UCSD-AML1 (cell line): ENCODE data around the gene LRRC28.

ENCODE experiments used
- DNase-seq: peaks from one replicate; lab custom pipeline; 2025; ENCODE audit not compliant: unreplicated experiment; lab: John Stamatoyannopoulos, UW

The LRRC28 gene

DNA sequence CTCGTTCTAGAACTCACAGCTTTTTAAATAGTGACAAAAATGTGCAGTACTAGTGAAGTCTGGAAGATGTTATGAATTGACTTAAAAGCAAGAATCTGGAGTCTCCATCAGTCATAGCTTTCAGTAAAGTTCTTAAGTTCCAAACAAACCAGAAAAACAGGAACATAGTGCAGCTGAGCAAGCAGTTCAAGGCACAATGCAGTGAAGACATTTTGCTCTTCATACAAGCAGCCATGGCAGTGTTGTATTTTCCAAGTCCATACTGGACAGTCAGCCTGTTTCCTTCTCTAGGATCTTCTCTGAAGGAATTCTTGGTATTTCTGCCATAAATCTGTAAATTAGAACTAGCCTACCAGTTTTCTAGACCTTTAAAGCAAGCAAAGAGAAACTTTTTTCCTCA lies 90.5 kb downstream of the LRRC28 start:
- DNase-seq: no peak

DNA sequence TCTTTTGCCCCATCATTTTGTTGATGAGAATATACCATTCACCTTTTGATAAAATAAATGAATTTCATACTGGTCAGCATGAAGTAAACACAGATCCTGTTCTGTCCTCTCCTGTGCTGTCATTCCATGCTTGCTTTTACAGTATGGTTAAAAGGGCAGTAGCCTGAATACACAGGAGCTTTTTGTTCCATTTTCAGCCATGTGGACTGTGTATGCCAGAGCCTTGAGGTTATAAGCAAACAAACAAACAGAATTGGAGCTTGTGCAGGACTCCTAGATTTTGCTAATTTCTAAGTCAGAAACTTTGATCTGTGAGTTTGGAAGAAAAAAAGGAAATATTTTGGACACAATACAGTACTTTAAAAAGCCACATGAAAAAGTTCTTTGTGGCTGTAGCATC lies 91.9 kb downstream of the LRRC28 start:
- no peak for DNase-seq

- DNase-seq: peak; percentile 18
Observed at GRCh38 chr15:99343881-99344551, 92.7 kb downstream of the LRRC28 start.

DNA sequence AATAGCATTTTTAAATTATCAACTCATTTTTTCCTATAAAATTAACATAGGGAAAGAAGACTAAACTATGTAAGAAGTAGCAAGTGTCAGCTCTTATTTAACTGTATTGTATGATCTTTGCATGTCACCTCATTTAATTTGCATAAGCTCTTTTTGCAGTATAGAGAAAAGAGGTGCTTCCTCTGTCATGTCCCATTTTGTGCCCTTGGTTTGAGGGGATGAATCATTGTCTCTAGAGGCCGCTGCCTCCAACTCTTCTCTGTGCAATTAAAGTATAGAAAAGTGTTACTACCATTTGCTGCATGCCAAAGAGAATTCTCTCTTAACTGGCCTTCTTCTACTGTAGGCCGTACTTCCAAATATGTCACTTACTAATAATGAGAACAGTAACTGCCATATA lies 93.4 kb downstream of the LRRC28 start:
- no peak for DNase-seq

GRCh38 chr15:99345242-99345641 lies 94.0 kb downstream of the LRRC28 start:
- no peak for DNase-seq

- DNase-seq: no peak
Observed at GRCh38 chr15:99345832-99346462, 94.7 kb downstream of the LRRC28 start.

GRCh38 chr15:99347574-99347973 lies 96.3 kb downstream of the LRRC28 start:
- no peak for DNase-seq

- DNase-seq: no peak
Observed at GRCh38 chr15:99348412-99348811, 97.1 kb downstream of the LRRC28 start.

DNA sequence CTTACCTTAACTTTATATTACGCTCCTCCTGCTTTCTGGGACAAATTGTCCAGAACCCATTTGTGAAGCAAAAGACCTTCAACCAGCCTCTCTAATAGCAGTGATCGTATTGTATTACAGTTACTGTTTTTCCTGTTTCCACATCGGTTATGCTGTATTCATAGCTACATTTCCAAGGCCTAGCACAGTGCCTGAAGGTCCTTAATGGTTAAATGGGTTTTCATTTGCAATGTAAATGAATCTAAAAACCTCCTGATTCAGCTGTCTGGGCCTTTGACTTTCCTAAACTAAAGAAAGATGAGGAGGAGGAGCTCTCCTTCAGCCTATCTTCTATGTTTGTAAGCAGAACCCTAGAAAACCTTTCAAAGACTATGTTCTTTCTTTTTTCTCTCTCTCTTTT lies 99.1 kb downstream of the LRRC28 start:
- DNase-seq: no peak

DNA sequence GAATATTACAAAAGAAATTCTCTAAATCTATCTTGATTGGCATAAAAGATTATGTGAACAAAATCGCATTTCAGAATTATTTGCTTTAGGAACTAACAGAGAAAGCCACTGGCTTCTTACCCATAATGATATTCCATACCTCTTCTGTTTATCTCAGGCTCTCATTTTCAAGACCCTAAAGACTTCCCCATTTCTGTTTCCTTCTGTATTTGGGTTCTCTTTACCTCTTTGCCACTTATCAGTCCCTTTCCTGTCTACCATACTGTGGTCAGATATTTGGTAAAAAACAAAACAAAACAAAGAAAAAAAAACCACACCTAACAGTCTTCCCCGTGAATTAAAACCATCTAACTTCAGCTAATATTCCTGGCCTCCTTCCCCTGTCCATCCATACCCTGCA lies 108.5 kb downstream of the LRRC28 start:
- no peak for DNase-seq

- no peak for DNase-seq
Observed at GRCh38 chr15:99361545-99362185, 110.4 kb downstream of the LRRC28 start.

- DNase-seq: no peak
Observed at GRCh38 chr15:99365242-99365641, 114.0 kb downstream of the LRRC28 start.

DNA sequence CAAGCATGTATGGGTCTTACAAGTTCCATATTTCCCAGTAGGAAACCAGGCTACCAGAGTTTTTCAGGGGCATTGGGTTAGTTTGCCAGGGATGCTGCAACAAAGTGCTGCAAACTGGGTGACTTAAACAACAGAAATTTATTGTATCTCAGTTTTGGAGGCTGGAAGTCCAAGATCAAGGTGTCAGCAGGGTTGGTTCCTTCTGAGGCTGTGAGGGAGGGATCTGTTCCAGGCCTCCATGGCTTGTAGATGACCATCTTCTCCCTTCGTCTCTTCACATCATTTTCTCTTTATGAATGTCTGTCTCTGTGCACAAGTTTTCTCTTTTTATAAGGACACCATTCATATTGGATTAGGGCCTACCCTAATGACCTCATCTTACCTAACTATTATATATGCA lies 114.7 kb downstream of the LRRC28 start:
- DNase-seq: no peak

DNA sequence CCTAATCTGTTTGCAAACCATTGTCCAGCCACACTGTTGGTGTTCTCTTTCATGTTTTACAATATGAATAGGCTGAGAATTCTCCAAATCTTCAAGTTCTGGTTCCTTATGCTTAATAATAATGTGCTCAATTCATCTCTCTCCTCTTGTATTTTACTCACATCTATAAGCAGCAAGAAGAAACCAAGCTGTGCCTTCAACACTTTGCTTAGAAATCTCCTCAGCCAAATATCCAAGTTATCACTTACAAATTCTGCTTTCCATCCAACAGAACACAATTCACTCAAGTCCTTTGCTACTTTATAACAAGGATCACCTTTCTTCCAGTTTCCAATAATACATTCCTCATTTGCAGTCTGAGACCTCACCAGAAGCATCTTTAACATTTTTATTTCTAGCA lies 117.5 kb downstream of the LRRC28 start:
- DNase-seq: no peak

GRCh38 chr15:99369196-99369595 lies 117.9 kb downstream of the LRRC28 start:
- DNase-seq: no peak

- DNase-seq: no peak
Observed at GRCh38 chr15:99371180-99372103, 120.2 kb downstream of the LRRC28 start.

GRCh38 chr15:99385005-99385669 lies 133.9 kb downstream of the LRRC28 start:
- no peak for DNase-seq

- no peak for DNase-seq
Observed at GRCh38 chr15:99385865-99386264, 134.6 kb downstream of the LRRC28 start.

GRCh38 chr15:99386391-99386790 lies 135.1 kb downstream of the LRRC28 start:
- DNase-seq: no peak

GRCh38 chr15:99387421-99388168 lies 136.3 kb downstream of the LRRC28 start:
- DNase-seq: no peak
